HepG2 (cell line): ENCODE measurements around the gene MYO7A.

Source experiments
- MXI1 ChIP-seq: IDR thresholded peaks from 3 replicates; pipeline ENCODE4 v1.6.1; 2012; ENCODE audit warnings: low read depth, low read length, inconsistent platforms, borderline replicate concordance
- RNF2 ChIP-seq: fragments of 450-650 bp; conservative IDR thresholded peaks from 2 replicates; pipeline ENCODE4 v1.6.1; 2016; ENCODE audit warnings: low read depth
- SMAD1 ChIP-seq: sonication (generic); formaldehyde crosslinking; IDR thresholded peaks from 2 replicates; pipeline ENCODE4 v1.4.0; 2020; ENCODE audit warnings: missing genetic modification reagents, low read depth, mild to moderate bottlenecking, borderline replicate concordance
- SMARCC2 ChIP-seq: fragments of 450-650 bp; IDR thresholded peaks from 2 replicates; pipeline ENCODE4 v1.6.1; 2017; ENCODE audit warnings: antibody characterized with exemption, mild to moderate bottlenecking
- TCF7 ChIP-seq: sonication (generic); IDR thresholded peaks from 2 replicates; pipeline ENCODE4 v1.6.1; 2016; ENCODE audit warnings: antibody characterized with exemption, low read depth
- TP53 ChIP-seq: sonication (generic); formaldehyde crosslinking; conservative IDR thresholded peaks from 2 replicates; pipeline ENCODE4 v1.4.0; 2020; ENCODE audit warnings: missing genetic modification reagents
- ZFP82 ChIP-seq: sonication (generic); formaldehyde crosslinking; IDR thresholded peaks from 2 replicates; pipeline ENCODE4 v1.5.1; 2020; ENCODE audit warnings: mild to moderate bottlenecking, missing genetic modification reagents, borderline replicate concordance

- TF ChIP-seq SMARCC2 (no peak), TCF7 (no peak), TP53 (CRISPR knock-in tag) (no peak), MXI1 (no peak), SMAD1 (CRISPR knock-in tag) (no peak), RNF2 (no peak), ZFP82 (CRISPR knock-in tag) (no peak)
Measured at GRCh38 chr11:77115956-77116355, 12.1 kb upstream of the MYO7A start.
